SU-DHL-6 (cell line): ENCODE measurements around the gene LAMB4.

ENCODE experiments used
- H2AFZ ChIP-seq: fragments of 200-600 bp; sonication (generic); 2 replicates; pipeline ENCODE4 v1.6.1; 2014; ENCODE audit warnings: low read depth, mild to moderate bottlenecking, moderate library complexity, mixed read lengths, antibody characterized with exemption, low read length; ENCODE audit not compliant: severe bottlenecking
- H3F3A ChIP-seq: fragments of 200-600 bp; shearing (Covaris generic); 2 replicates; pipeline ENCODE4 v1.6.0; 2016; ENCODE audit warnings: antibody characterized with exemption, mild to moderate bottlenecking; ENCODE audit not compliant: insufficient read depth
- H3K27ac ChIP-seq: fragments of 200-600 bp; sonication (generic); 2 replicates; pipeline ENCODE4 v1.5.1; 2016; ENCODE audit warnings: low read depth, mild to moderate bottlenecking, low read length, moderate library complexity, mixed read lengths
- H3K27me3 ChIP-seq: fragments of 200-600 bp; sonication (generic), shearing (Covaris generic); 2 replicates; pipeline ENCODE4 v1.6.0; 2014; ENCODE audit warnings: mild to moderate bottlenecking, low read length
- H3K36me3 ChIP-seq: fragments of 200-600 bp; sonication (generic); 2 replicates; pipeline ENCODE4 v1.6.1; 2014; ENCODE audit warnings: mild to moderate bottlenecking, low read length, mixed read lengths
- H3K4me2 ChIP-seq: fragments of 300-600, 200-600 bp; shearing (Covaris generic), sonication (generic); 2 replicates; pipeline ENCODE4 v1.6.0; 2014; ENCODE audit warnings: low read length, low read depth, mild to moderate bottlenecking; ENCODE audit not compliant: poor library complexity, severe bottlenecking
- H3K4me3 ChIP-seq: fragments of 200-600 bp; sonication (generic); 2 replicates; pipeline ENCODE4 v1.5.1; 2014; ENCODE audit warnings: antibody characterized with exemption, low read length, mild to moderate bottlenecking, mixed read lengths; ENCODE audit not compliant: insufficient read depth, poor library complexity, severe bottlenecking
- H3K79me2 ChIP-seq: fragments of 200-600 bp; sonication (generic); 2 replicates; pipeline ENCODE4 v1.6.1; 2014; ENCODE audit warnings: mild to moderate bottlenecking, low read length, moderate library complexity; ENCODE audit not compliant: insufficient read depth
- H3K9ac ChIP-seq: fragments of 200-600 bp; sonication (generic); 2 replicates; pipeline ENCODE4 v1.7.0; 2014; ENCODE audit warnings: mild to moderate bottlenecking, low read length
- H3K9me2 ChIP-seq: fragments of 200-600 bp; sonication (generic); replicated peaks from 2 replicates; pipeline ENCODE4 v1.6.1; 2014; ENCODE audit warnings: low read length; ENCODE audit not compliant: insufficient read depth
- H3K9me3 ChIP-seq: fragments of 200-600 bp; sonication (generic); 2 replicates; pipeline ENCODE4 v1.6.1; 2014; ENCODE audit warnings: low read length, mixed read lengths; ENCODE audit not compliant: insufficient read depth
- H4K20me1 ChIP-seq: fragments of 200-600 bp; sonication (generic); 2 replicates; pipeline ENCODE4 v1.6.1; 2014; ENCODE audit warnings: low read depth, mild to moderate bottlenecking, antibody characterized with exemption, low read length, moderate library complexity, mixed read lengths
- CTCF ChIP-seq: fragments of 200-600 bp; sonication (generic); IDR thresholded peaks from one replicate; pipeline ENCODE4 v1.5.1; 2017; ENCODE audit warnings: antibody characterized with exemption, mild to moderate bottlenecking, low read length, moderate library complexity; ENCODE audit not compliant: insufficient read depth, poor library complexity, severe bottlenecking
- EZH2phosphoT487 ChIP-seq: fragments of 200-600 bp; sonication (generic), shearing (Covaris generic); conservative IDR thresholded peaks from 2 replicates; pipeline ENCODE4 v1.6.1; 2018; ENCODE audit warnings: mild to moderate bottlenecking, antibody characterized with exemption, low read length, moderate library complexity, mixed read lengths

LAMB4 gene

DNA sequence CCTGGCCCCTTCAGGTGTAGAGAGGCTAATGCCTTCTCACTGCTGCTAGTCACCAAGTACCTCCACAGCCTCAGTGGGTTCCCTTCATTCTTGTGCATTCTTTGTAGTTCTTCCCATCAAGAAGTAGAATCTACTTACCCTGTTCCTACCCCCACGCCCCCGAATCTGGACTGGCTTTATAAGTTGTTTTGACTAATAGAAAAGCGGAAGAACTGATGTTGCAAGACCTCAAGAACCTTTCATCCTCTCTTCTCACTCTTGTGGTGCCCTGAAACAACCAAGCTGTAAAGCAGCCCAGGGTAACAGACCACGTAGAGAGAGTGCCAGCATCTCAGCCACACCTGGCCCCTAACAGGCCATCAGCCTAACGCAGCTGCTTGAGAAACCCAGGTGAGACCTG lies 104.0 kb downstream of the LAMB4 start:
- H3K4me2 ChIP-seq = no peak overlapping the region
- H3K9me2 ChIP-seq = no peaks in the 10 kb centered on the region
- no peaks in the 10 kb centered on the region for H3K27me3 ChIP-seq
- H3K36me3 ChIP-seq = no peaks in the 10 kb centered on the region
- peaks cover 3% of the 10 kb centered on the region; the same call in 1 of the 2 replicates for H4K20me1 ChIP-seq
- no peaks in the 10 kb centered on the region for H3K79me2 ChIP-seq
- TF ChIP-seq EZH2phosphoT487 = no peak
- TF ChIP-seq CTCF = no peak
- H3F3A ChIP-seq = no peaks in the 10 kb centered on the region
- no peak overlapping the region for H2AFZ ChIP-seq
- no peak overlapping the region for H3K9ac ChIP-seq
- no peak overlapping the region for H3K4me3 ChIP-seq
- no peak overlapping the region for H3K27ac ChIP-seq
- H3K9me3 ChIP-seq = no peaks in the 10 kb centered on the region

GRCh38 chr7:108024538-108024937 lies 105.6 kb downstream of the LAMB4 start:
- Histone ChIP-seq H3K79me2 (no peaks in the 10 kb centered on the region), H3K27ac (no peak overlapping the region), H3F3A (no peaks in the 10 kb centered on the region), H3K4me2 (no peak overlapping the region), H2AFZ (no peak overlapping the region), H3K9ac (no peak overlapping the region), H3K9me3 (no peaks in the 10 kb centered on the region), H3K36me3 (no peaks in the 10 kb centered on the region), H3K4me3 (no peak overlapping the region), H3K9me2 (no peaks in the 10 kb centered on the region), H3K27me3 (no peaks in the 10 kb centered on the region), H4K20me1 (peaks cover 3% of the 10 kb centered on the region; the same call in 1 of the 2 replicates)
- TF ChIP-seq EZH2phosphoT487 (no peak), CTCF (no peak)

- Histone ChIP-seq H3K36me3 (no peaks in the 10 kb centered on the region), H3K4me3 (no peak overlapping the region), H3K4me2 (no peak overlapping the region), H3K27me3 (no peaks in the 10 kb centered on the region), H3K9me2 (no peaks in the 10 kb centered on the region), H3K9me3 (no peaks in the 10 kb centered on the region), H3K79me2 (no peaks in the 10 kb centered on the region), H3F3A (no peaks in the 10 kb centered on the region), H3K27ac (no peak overlapping the region), H2AFZ (no peak overlapping the region), H3K9ac (no peak overlapping the region), H4K20me1 (peaks cover 3% of the 10 kb centered on the region; the same call in 1 of the 2 replicates)
- TF ChIP-seq CTCF (no peak), EZH2phosphoT487 (no peak)
Measured at GRCh38 chr7:108020585-108020984, 109.6 kb downstream of the LAMB4 start.

DNA sequence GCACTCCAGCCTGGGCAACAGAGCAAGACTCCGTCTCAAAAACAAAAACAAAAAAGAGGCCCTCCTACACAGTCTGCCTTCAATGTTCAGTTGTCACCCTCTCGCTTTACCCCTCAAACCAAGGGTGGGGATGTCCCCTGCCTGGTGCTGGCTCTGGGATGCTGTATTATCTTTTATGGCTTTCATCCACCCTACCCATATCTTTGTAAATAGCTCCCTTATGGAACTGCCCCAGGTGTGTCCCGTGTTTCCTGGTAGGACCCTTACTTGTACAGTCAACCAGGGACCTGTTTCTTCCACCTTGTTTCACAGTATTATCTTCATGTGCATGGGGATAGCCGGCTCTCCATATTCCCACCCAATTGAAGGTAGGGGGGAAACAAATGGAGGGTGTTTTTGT lies 111.5 kb downstream of the LAMB4 start:
- no peak overlapping the region for H3K27ac ChIP-seq
- peaks cover 3% of the 10 kb centered on the region; the same call in 1 of the 2 replicates for H4K20me1 ChIP-seq
- H3K27me3 ChIP-seq = no peaks in the 10 kb centered on the region
- no peak overlapping the region for H3K4me2 ChIP-seq
- TF ChIP-seq EZH2phosphoT487 = no peak
- H3F3A ChIP-seq = no peaks in the 10 kb centered on the region
- no peaks in the 10 kb centered on the region for H3K79me2 ChIP-seq
- no peaks in the 10 kb centered on the region for H3K9me3 ChIP-seq
- H3K4me3 ChIP-seq = no peak overlapping the region
- H3K9ac ChIP-seq = no peak overlapping the region
- no peak overlapping the region for H2AFZ ChIP-seq
- no peaks in the 10 kb centered on the region for H3K36me3 ChIP-seq
- H3K9me2 ChIP-seq = no peaks in the 10 kb centered on the region
